Measurements from ENCODE around the gene DEPP1.

Gene DEPP1

GRCh38 chr10:44956226-44956625 is 22.4 kb downstream of the DEPP1 start:
- no peak overlapping the region for H3K4me3 ChIP-seq (replicated peaks; ENCODE audit: insufficient read depth, low read length)
- no peak overlapping the region for H3K27ac ChIP-seq (replicated peaks)
- no peaks in the 10 kb centered on the region for H3K27me3 ChIP-seq (ENCODE audit: insufficient read depth, poor library complexity, severe bottlenecking)
- no peak for TF ChIP-seq GABPA (IDR thresholded peaks at IDR 0.05; ENCODE audit: low read depth)
- no peak for TF ChIP-seq CTCF (IDR thresholded peaks at IDR 0.05; ENCODE audit: insufficient read depth, low read length)
- no peak for TF ChIP-seq SPI1 (IDR thresholded peaks at IDR 0.05; ENCODE audit: borderline replicate concordance, low read depth)
- TF ChIP-seq POLR2AphosphoS5 (IDR thresholded peaks at IDR 0.05; ENCODE audit: low read depth): no peak
- no peak for TF ChIP-seq REST (IDR thresholded peaks at IDR 0.05; ENCODE audit: insufficient replicate concordance, low read depth)
- no peak for DNase-seq (ENCODE audit: low read depth in 1 of 2, low spot score in 1 of 2)

- DNase-seq (ENCODE audit: low read depth in 1 of 2, low spot score in 1 of 2): no peak
- H3K4me3 ChIP-seq (replicated peaks; ENCODE audit: insufficient read depth, low read length): no peak overlapping the region
- H3K27ac ChIP-seq (replicated peaks): no peak overlapping the region
- H3K27me3 ChIP-seq (ENCODE audit: insufficient read depth, poor library complexity, severe bottlenecking): no peaks in the 10 kb centered on the region
- TF ChIP-seq CTCF (IDR thresholded peaks at IDR 0.05; ENCODE audit: insufficient read depth, low read length) (no peak), GABPA (IDR thresholded peaks at IDR 0.05; ENCODE audit: low read depth) (no peak), SPI1 (IDR thresholded peaks at IDR 0.05; ENCODE audit: borderline replicate concordance, low read depth) (no peak), POLR2AphosphoS5 (IDR thresholded peaks at IDR 0.05; ENCODE audit: low read depth) (no peak), REST (IDR thresholded peaks at IDR 0.05; ENCODE audit: insufficient replicate concordance, low read depth) (no peak)
Measured at GRCh38 chr10:44955413-44956070, 23.1 kb downstream of the DEPP1 start.

- no peaks in the 10 kb centered on the region for H3K27me3 ChIP-seq (ENCODE audit: insufficient read depth, poor library complexity, severe bottlenecking)
- no peak for DNase-seq (ENCODE audit: low read depth in 1 of 2, low spot score in 1 of 2)
- TF ChIP-seq GABPA (IDR thresholded peaks at IDR 0.05; ENCODE audit: low read depth): no peak
- no peak for TF ChIP-seq POLR2AphosphoS5 (IDR thresholded peaks at IDR 0.05; ENCODE audit: low read depth)
- no peak for TF ChIP-seq CTCF (IDR thresholded peaks at IDR 0.05; ENCODE audit: insufficient read depth, low read length)
- TF ChIP-seq SPI1 (IDR thresholded peaks at IDR 0.05; ENCODE audit: borderline replicate concordance, low read depth): no peak
- TF ChIP-seq REST (IDR thresholded peaks at IDR 0.05; ENCODE audit: insufficient replicate concordance, low read depth): no peak
- H3K4me3 ChIP-seq (replicated peaks; ENCODE audit: insufficient read depth, low read length): no peak overlapping the region
- H3K27ac ChIP-seq (replicated peaks): no peak overlapping the region
Measured at GRCh38 chr10:44954962-44955361, 23.6 kb downstream of the DEPP1 start.

All from HL-60 (cell line).